ENCODE results near the gene OR51E2.

The OR51E2 gene

DNA sequence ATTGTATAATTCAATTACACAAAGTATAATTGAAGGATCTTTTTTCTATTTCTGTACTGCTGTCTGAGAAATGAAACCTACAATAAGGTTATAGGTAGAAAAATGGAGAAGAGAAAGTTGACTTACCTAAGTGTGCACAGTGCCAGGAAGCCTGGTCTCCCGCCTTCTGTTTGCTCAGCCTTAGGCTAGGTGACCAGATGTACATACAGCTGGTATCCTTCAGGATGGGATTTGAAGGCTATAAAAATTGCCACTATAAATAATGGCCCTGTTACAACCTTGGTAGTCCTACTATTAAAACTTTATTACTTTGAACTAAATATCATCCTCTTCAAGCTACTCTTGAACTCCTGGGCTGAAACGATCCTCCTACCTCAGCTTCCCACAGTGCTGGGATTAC lies 19.7 kb downstream of the OR51E2 start:
- H3K4me3 Mint-ChIP-seq: no peak overlapping the region
- no peak overlapping the region for H3K27ac Mint-ChIP-seq
- peaks cover 24% of the 10 kb centered on the region for H3K27me3 Mint-ChIP-seq
- H3K4me1 Mint-ChIP-seq (ENCODE audit: low read depth): no peaks in the 10 kb centered on the region
- H3K9me3 Mint-ChIP-seq: no peaks in the 10 kb centered on the region
- no peaks in the 10 kb centered on the region for H3K36me3 Mint-ChIP-seq (ENCODE audit: low read depth)

DNA sequence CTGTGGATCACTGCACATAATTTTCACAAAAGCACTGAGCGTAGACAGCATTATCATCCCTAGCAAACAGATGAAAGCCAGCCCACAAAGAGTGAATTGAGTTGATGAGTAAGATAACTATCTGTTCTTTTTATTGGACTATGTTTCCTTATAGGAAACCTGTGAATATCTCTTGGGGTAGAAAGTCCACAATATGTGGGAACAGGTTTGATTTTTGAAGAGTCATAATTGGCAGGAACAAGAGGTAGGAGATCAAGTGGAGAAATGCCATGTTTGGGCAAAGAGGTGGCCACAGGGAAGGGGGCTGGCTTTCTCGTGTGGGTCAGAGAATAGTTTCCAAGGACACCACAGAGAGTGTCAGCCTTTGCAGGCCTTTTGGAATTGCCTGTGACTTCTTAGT lies 23.9 kb downstream of the OR51E2 start:
- Mint-ChIP-seq H3K27me3 (peaks cover 28% of the 10 kb centered on the region), H3K27ac (no peak overlapping the region), H3K36me3 (ENCODE audit: low read depth) (no peaks in the 10 kb centered on the region), H3K4me1 (ENCODE audit: low read depth) (no peaks in the 10 kb centered on the region), H3K9me3 (no peaks in the 10 kb centered on the region), H3K4me3 (no peak overlapping the region)

DNA sequence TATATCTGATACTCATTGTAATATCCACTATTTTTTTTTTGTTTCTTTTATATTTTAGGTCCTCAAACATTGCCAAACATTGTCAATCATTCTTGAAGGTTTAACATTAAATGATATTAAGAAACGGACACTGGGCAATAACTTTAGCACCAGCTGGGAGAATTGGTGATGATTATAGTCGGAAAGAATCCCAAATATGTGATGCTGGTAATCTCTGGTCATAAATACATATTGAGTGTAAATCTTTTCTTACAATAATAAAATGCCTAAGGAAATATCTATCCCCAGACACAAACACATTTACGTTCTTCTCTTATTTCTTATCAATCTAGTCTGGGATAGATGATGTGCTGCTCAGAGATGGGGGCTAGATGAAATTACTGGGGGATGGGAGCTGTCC lies 25.2 kb downstream of the OR51E2 start:
- H3K36me3 Mint-ChIP-seq (ENCODE audit: low read depth): no peaks in the 10 kb centered on the region
- H3K27ac Mint-ChIP-seq: no peak overlapping the region
- peaks cover 28% of the 10 kb centered on the region for H3K27me3 Mint-ChIP-seq
- no peak overlapping the region for H3K4me3 Mint-ChIP-seq
- no peaks in the 10 kb centered on the region for H3K9me3 Mint-ChIP-seq
- no peaks in the 10 kb centered on the region for H3K4me1 Mint-ChIP-seq (ENCODE audit: low read depth)

DNA sequence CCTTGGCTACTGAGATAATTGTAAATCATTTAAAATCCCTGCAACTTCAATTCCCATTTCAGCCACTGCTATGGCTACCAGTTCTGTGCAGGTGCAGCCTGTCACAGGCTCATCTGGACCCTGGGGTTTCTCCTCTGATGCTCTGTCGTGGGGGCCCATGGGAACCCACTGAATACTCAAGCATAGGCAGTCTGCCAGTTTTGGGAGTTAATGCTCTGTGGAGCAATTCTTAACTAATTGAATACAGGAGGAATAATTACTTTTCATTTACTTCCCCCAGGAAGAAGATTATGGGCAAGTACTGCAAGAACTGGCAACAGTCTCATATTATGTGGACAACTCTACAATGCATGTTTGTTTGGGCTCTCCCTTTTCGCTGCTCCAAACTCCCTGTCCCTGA lies 25.9 kb downstream of the OR51E2 start:
- no peak overlapping the region for H3K4me3 Mint-ChIP-seq
- H3K4me1 Mint-ChIP-seq (ENCODE audit: low read depth): no peaks in the 10 kb centered on the region
- H3K9me3 Mint-ChIP-seq: no peaks in the 10 kb centered on the region
- peaks cover 28% of the 10 kb centered on the region for H3K27me3 Mint-ChIP-seq
- no peak overlapping the region for H3K27ac Mint-ChIP-seq
- no peaks in the 10 kb centered on the region for H3K36me3 Mint-ChIP-seq (ENCODE audit: low read depth)

DNA sequence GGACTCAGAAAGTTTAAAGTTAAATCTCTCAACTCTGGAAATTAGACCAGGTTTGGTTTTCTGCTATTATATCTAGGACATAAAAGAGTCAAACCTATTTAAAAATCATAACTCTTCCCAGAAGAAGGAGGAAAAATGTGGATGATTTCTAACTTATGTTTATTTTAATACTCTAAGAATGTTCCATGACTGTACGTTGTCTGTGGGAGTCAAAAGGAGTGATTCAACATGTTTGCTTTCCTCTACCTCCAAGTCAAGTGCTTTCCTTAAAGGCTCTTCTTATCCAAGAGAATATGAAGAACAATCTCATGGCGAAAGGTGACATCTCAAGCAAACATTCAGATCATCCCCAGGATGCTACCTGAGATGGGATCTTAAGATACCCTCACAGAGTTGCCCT lies 32.2 kb downstream of the OR51E2 start:
- Mint-ChIP-seq H3K9me3 (no peaks in the 10 kb centered on the region), H3K4me3 (no peak overlapping the region), H3K27ac (no peak overlapping the region), H3K36me3 (ENCODE audit: low read depth) (no peaks in the 10 kb centered on the region), H3K4me1 (ENCODE audit: low read depth) (no peaks in the 10 kb centered on the region), H3K27me3 (peaks cover 19% of the 10 kb centered on the region)

DNA sequence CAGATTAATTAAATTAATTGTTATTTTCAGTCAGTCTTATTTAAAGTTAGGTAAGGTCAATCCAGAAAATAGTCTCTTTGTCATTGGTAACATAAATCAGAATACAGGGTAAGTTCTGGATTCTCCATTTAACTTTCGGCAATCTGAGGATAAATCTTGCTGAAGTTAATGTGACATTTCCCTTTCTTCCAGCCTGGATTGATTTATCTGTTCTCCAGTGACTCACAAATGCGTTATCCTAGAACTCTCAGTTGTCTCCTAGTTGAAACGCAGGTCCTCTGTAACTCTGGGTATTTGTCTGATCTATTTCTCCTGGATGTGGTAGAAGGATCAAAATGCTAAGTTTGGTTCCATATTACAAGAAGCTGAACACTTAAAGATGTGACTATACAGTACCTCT lies 32.9 kb downstream of the OR51E2 start:
- Mint-ChIP-seq H3K36me3 (ENCODE audit: low read depth) (no peaks in the 10 kb centered on the region), H3K27ac (no peak overlapping the region), H3K4me1 (ENCODE audit: low read depth) (no peaks in the 10 kb centered on the region), H3K4me3 (no peak overlapping the region), H3K9me3 (no peaks in the 10 kb centered on the region), H3K27me3 (peaks cover 23% of the 10 kb centered on the region)

DNA sequence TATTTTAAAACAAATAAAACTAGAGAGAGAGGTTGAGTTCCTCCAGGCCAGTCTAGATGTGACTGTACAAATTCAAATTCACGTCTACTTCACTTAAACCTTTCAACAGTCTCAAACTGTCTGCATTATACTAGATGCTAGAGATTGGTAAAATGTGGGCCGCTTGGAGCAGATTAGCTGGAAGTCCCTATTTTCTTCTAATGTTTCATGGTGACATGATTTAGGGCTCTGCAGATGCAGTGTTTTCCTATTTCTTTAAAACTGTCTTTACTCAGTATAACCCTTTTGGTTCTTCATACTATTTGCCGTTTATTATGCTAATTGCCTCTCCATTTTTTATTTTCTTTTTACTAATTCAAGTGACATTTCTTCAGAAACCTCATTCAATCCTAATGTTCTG lies 33.5 kb downstream of the OR51E2 start:
- H3K4me3 Mint-ChIP-seq: no peak overlapping the region
- H3K36me3 Mint-ChIP-seq (ENCODE audit: low read depth): no peaks in the 10 kb centered on the region
- no peaks in the 10 kb centered on the region for H3K4me1 Mint-ChIP-seq (ENCODE audit: low read depth)
- H3K27ac Mint-ChIP-seq: no peak overlapping the region
- peaks cover 19% of the 10 kb centered on the region for H3K27me3 Mint-ChIP-seq
- no peaks in the 10 kb centered on the region for H3K9me3 Mint-ChIP-seq

DNA sequence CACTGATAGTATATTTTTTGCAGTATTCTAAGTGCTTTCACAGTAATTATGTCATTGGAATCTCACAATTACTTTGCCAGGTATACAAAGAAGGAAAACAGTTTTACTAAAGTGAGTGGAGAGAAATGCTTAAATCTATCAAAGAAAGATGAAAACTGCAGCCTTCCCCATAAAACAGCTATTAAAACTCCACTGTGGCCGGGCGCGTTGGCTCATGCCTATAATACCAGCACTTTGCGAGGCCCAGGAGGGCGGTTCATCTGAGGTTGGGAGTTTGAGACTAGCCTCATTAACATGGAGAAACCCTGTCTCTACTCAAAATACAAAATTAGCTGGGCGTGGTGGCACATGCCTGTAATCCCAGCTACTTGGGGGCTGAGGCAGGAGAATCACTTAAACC lies 34.8 kb downstream of the OR51E2 start:
- no peak overlapping the region for H3K27ac Mint-ChIP-seq
- peaks cover 19% of the 10 kb centered on the region for H3K27me3 Mint-ChIP-seq
- no peaks in the 10 kb centered on the region for H3K4me1 Mint-ChIP-seq (ENCODE audit: low read depth)
- no peaks in the 10 kb centered on the region for H3K9me3 Mint-ChIP-seq
- no peaks in the 10 kb centered on the region for H3K36me3 Mint-ChIP-seq (ENCODE audit: low read depth)
- no peak overlapping the region for H3K4me3 Mint-ChIP-seq

DNA sequence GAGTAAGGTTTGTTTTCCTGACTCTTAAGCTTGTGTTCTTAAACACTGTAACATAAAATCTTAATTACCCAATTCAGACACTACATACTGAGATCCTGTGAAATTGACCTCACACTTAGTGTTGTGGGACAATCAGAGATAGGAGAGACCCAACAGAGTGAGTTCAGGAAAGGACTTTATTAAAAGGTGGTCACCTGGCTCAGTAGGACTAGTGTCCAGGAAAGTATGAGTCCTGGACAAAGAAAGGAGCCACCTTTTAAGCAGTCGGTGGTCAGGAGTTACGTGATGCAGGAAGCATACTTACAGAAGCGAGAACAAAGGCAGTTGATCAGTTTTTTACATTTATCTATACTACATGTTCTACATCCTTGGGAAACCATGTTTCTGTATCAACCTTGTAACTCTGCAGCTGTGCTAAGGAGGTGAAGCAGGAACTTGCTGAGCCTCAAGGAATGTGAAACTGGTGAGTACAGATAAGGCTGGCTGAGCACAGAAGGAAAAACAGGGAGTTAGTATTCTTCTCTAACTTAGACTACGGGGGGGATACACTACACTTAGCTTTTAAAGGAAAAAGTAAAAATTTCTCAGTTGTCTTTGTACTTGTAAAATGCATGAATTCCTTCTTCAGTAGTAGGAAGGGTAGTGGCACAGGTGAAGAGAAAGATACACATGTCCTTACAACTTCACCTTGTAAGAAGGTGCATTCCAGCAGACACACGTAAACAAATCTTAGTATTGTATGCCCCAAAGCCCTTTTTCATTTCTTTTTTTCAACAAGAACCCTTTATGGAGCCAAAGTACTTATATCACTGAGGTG lies 38.8 kb downstream of the OR51E2 start:
- H3K4me1 Mint-ChIP-seq (ENCODE audit: low read depth): no peaks in the 10 kb centered on the region
- H3K27me3 Mint-ChIP-seq: peaks cover 20% of the 10 kb centered on the region
- no peaks in the 10 kb centered on the region for H3K36me3 Mint-ChIP-seq (ENCODE audit: low read depth)

DNA sequence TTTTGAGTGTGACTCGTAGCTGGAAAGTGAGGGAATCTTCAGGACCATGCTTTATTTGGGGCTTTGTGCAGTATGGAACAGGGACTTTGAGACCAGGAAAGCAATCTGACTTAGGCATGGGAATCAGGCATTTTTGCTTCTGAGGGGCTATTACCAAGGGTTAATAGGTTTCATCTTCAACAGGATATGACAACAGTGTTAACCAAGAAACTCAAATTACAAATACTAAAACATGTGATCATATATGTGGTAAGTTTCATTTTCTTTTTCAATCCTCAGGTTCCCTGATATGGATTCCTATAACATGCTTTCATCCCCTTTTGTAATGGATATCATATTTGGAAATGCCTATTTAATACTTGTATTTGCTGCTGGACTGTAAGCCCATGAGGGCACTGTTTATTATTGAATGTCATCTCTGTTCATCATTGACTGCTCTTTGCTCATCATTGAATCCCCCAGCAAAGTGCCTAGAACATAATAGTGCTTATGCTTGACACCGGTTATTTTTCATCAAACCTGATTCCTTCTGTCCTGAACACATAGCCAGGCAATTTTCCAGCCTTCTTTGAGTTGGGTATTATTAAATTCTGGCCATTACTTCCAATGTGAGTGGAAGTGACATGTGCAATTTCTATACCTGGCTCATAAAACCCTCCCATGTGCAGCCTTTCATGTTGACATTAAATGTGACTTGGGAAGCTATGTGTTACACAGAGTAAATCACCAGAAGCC lies 42.9 kb downstream of the OR51E2 start:
- H3K4me1 Mint-ChIP-seq (ENCODE audit: low read depth): no peaks in the 10 kb centered on the region
- H3K4me3 Mint-ChIP-seq: no peak overlapping the region
- no peak overlapping the region for H3K27ac Mint-ChIP-seq
- H3K27me3 Mint-ChIP-seq: peaks cover 11% of the 10 kb centered on the region
- H3K36me3 Mint-ChIP-seq (ENCODE audit: low read depth): no peaks in the 10 kb centered on the region
- no peaks in the 10 kb centered on the region for H3K9me3 Mint-ChIP-seq

More for the DNA sequence above, 38.8 kb downstream of the OR51E2 start:
- no peak overlapping the region for H3K27ac Mint-ChIP-seq
- no peaks in the 10 kb centered on the region for H3K9me3 Mint-ChIP-seq
- no peak overlapping the region for H3K4me3 Mint-ChIP-seq

DNA sequence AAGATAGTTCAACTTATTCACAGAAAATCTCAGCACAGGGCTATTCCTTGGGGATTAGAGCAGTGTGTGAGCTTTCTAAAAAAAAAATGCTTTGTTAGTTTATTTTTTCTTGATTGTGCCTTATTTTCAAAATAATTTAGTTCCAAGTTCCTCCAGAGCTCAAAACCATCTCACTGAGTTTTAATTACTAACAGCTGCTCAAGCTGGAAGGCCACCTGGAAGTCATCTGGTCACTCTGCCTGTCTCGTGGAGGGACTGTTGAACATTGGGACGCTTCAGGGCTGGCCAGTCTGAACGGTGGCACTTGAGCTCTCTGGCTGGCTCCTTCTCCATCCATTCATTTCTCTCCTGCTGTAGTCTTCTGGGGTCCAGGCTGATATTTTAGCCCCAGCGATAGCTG lies 49.9 kb downstream of the OR51E2 start:
- Mint-ChIP-seq H3K4me1 (ENCODE audit: low read depth) (no peaks in the 10 kb centered on the region), H3K27ac (no peak overlapping the region), H3K9me3 (no peaks in the 10 kb centered on the region), H3K36me3 (ENCODE audit: low read depth) (no peaks in the 10 kb centered on the region), H3K27me3 (peaks cover 11% of the 10 kb centered on the region), H3K4me3 (no peak overlapping the region)

DNA sequence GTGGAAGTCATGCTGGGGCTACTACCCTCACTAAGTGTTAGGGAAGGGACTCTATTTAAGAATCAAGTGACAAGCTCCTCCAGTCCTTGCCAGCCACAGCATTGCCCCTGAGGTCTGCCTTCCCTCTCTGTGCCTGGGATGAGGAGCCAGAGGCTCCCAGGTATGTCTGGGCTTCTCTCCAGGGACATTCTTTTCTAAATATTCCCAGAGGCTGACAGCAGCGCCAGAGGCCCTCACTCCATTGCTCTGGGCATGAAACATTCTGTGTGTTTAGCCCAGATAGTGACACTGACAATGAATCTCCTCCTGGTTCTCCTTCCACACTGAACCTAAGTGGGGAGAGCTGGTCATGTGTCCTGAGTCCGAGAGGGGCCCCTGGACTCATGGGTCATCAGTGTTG lies 51.7 kb downstream of the OR51E2 start:
- Mint-ChIP-seq H3K27ac (no peak overlapping the region), H3K4me1 (ENCODE audit: low read depth) (no peaks in the 10 kb centered on the region), H3K9me3 (no peaks in the 10 kb centered on the region), H3K4me3 (no peak overlapping the region), H3K27me3 (peaks cover 14% of the 10 kb centered on the region), H3K36me3 (ENCODE audit: low read depth) (no peaks in the 10 kb centered on the region)

DNA sequence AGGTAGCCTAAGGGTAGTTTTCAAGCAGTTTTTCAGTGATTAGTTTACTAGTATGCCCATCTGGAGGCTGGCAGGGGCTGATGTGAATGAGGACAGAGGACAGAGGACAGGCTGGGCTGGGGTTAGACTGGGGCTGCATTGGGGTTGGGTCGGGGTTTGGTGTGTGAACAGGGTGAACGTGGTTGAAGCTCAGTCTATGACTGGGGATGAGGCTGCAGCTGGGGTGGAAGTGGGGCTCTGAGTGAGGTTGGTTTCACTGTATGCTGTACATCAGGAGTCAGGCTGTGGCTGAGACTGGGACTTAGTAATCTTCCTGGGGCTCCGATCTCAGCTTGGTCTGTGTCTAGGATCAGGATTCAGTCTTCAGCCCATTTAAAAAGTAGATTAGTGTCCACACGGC lies 53.4 kb downstream of the OR51E2 start:
- no peaks in the 10 kb centered on the region for H3K36me3 Mint-ChIP-seq (ENCODE audit: low read depth)
- no peak overlapping the region for H3K27ac Mint-ChIP-seq
- H3K4me3 Mint-ChIP-seq: no peak overlapping the region
- peaks cover 14% of the 10 kb centered on the region for H3K27me3 Mint-ChIP-seq
- H3K9me3 Mint-ChIP-seq: no peaks in the 10 kb centered on the region
- no peaks in the 10 kb centered on the region for H3K4me1 Mint-ChIP-seq (ENCODE audit: low read depth)

DNA sequence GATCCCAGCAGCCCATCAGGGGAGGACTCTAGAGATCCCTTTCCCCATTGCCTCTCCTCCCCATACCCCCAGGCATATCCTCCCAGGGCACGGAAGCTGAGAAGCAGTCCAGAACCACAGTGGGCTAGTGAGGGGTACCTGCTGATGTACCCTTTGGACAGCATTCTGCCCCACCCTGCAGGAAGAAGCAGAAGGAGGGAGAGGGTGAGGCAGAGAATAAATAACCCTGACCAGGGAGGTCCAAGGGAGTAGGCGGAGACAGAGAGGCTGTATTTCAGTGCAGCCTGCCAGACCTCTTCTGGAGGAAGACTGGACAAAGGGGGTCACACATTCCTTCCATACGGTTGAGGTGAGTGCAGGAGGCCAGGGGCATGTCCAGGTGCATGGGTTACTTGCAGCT lies 54.0 kb downstream of the OR51E2 start, which contains the start of gene OR51E1:
OR51E1 (plus strand) TSS at position 301 of the 400 bp plus-strand sequence. CDS start 8,545 bp downstream, outside the sequence.
- H3K4me1 Mint-ChIP-seq (ENCODE audit: low read depth): no peaks in the 10 kb centered on the region

DNA sequence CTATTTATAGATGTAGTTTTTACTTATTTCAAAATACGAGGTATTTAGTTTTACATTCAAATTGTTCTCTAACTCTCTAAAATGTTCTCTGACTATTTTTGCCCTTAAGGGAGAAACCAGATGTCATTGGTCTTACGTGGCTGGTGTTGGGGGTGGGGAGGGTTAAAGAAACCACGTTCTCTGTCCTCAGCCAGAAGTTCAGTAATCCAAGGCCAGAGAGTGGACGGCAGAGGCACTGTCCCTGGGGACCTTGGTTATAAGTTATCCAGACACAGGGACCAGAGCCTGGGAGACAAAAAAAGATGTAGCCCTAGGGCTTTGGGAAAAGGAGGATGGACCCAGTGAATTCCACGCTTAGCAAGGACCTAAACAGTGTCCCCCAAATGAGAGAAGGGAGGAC lies 54.6 kb downstream of the OR51E2 start:
- H3K27ac Mint-ChIP-seq: no peak overlapping the region
- H3K4me1 Mint-ChIP-seq (ENCODE audit: low read depth): no peaks in the 10 kb centered on the region
- no peaks in the 10 kb centered on the region for H3K36me3 Mint-ChIP-seq (ENCODE audit: low read depth)
- H3K4me3 Mint-ChIP-seq: no peak overlapping the region
- peaks cover 10% of the 10 kb centered on the region for H3K27me3 Mint-ChIP-seq
- H3K9me3 Mint-ChIP-seq: no peaks in the 10 kb centered on the region

More for the DNA sequence above, 54.0 kb downstream of the OR51E2 start, which contains the start of gene OR51E1:
- Mint-ChIP-seq H3K4me3 (no peak within 1 kb of the TSS), H3K9me3 (no peaks in the 10 kb centered on the region), H3K27ac (no peak within 1 kb of the TSS), H3K36me3 (ENCODE audit: low read depth) (no peaks in the 10 kb centered on the region), H3K27me3 (peaks cover 14% of the 10 kb centered on the region)

Measured in stimulated activated naive CD8-positive, alpha-beta T cell treated with anti-CD3 and anti-CD28 coated beads, Interleukin-15, Interleukin-2, amounts not matched to agents 100 ng/mL and 50 ng/mL, for 24 hours (primary cell).